Endothelial cell of umbilical vein (primary cell): ENCODE data around the gene GPRIN1. TPM values are rescaled to one million over a fixed set of nuclear protein-coding genes. Genes with fewer than 3 reads are reported as not detected.
"Not testable (repeated sequence)": the region's sequence is repeated elsewhere in the genome, so short reads cannot be mapped to it uniquely, and the experiment has no call there.

ENCODE experiments used
- BruUV-seq: library from RNA; stranded (reverse); fragments of 400-500 nt; replicated peaks from 2 replicates; lab custom pipeline; 2021; lab: Mats Ljungman, UMichigan
- CTCF ChIA-PET: fragments of 300-600, 350-600 bp; sonication (Branson Sonifier 250); formaldehyde crosslinking; loops from one replicate; lab custom pipeline; 2021; ENCODE audit warnings: antibody characterized with exemption, inconsistent platforms; lab: Charles Lee
- POLR2A ChIA-PET: fragments of 300-600, 350-600 bp; sonication (Branson Sonifier 250); formaldehyde crosslinking; loops from one replicate; lab custom pipeline; 2021; ENCODE audit warnings: antibody characterized with exemption, inconsistent platforms; lab: Charles Lee
- DNase-seq: peaks from one replicate; pipeline ENCODE4 v3.0.0-alpha.2; 2011; ENCODE audit warnings: low read depth, low spot score
- FAIRE-seq: peaks from 2 replicates; lab custom pipeline; 2011; peaks lifted over from hg19 to GRCh38; lab: Jason Lieb, UNC
- H2AFZ ChIP-seq: 2 replicates; pipeline ENCODE4 v1.6.0; 2012; ENCODE audit warnings: low read depth, low read length, control low read depth, inconsistent platforms
- H3K27ac ChIP-seq: 2 replicates; pipeline ENCODE4 v1.5.1; 2011; ENCODE audit warnings: low read depth, mild to moderate bottlenecking, control low read depth, low read length, moderate library complexity; ENCODE audit not compliant: insufficient read depth
- H3K27me3 ChIP-seq, 2 experiments: 2 replicates each; pipeline versions ENCODE4 v1.6.0 to v1.6.1; 2011; ENCODE audit warnings: low read length in 2 of 2, mixed read lengths in 1 of 2; ENCODE audit not compliant: control insufficient read depth in 2 of 2, insufficient read depth in 2 of 2
- H3K36me3 ChIP-seq, 2 experiments: 2 replicates in 1 of 2; 3 replicates in 1 of 2; pipeline ENCODE4 v1.5.1; 2011; ENCODE audit warnings: low read length in 2 of 2, mild to moderate bottlenecking in 1 of 2, moderate library complexity in 1 of 2; ENCODE audit not compliant: control insufficient read depth in 2 of 2, insufficient read depth in 2 of 2; ENCODE audit errors: extremely low read depth in 1 of 2
- H3K4me1 ChIP-seq: 3 replicates; pipeline ENCODE4 v1.5.1; 2011; ENCODE audit warnings: mild to moderate bottlenecking, low read length; ENCODE audit not compliant: control insufficient read depth, insufficient read depth; ENCODE audit errors: extremely low read depth
- H3K4me2 ChIP-seq: 2 replicates; pipeline ENCODE4 v1.6.1; 2011; ENCODE audit warnings: low read length, control low read depth, mixed read lengths; ENCODE audit not compliant: insufficient read depth
- H3K4me3 ChIP-seq, 3 experiments: fragments of 200-600 bp in 1 of 3; sonication (generic), shearing (Covaris generic) in 1 of 3; replicated peaks in 1 of 3; 2 replicates each; pipeline ENCODE4 v1.5.1; 2011 to 2016; ENCODE audit warnings: control low read depth in 3 of 3, low read length in 3 of 3, mild to moderate bottlenecking in 2 of 3, inconsistent platforms in 1 of 3, low read depth in 1 of 3, moderate library complexity in 1 of 3; ENCODE audit not compliant: insufficient read depth in 1 of 3
- H3K79me2 ChIP-seq: 2 replicates; pipeline ENCODE4 v1.6.0; 2012; ENCODE audit warnings: low read length, inconsistent platforms; ENCODE audit not compliant: control insufficient read depth, insufficient read depth
- H3K9ac ChIP-seq: replicated peaks from 2 replicates; pipeline ENCODE3; 2011; ENCODE audit warnings: low read length, control low read depth; ENCODE audit not compliant: insufficient read depth; ENCODE audit errors: extremely low read depth
- H3K9me1 ChIP-seq: replicated peaks from 3 replicates; pipeline ENCODE4 v1.6.0; 2011; ENCODE audit warnings: mild to moderate bottlenecking, low read length; ENCODE audit not compliant: control insufficient read depth, insufficient read depth; ENCODE audit errors: extremely low read depth
- H3K9me3 ChIP-seq: replicated peaks from 2 replicates; pipeline ENCODE4 v1.5.1; 2012; ENCODE audit warnings: low read length, inconsistent platforms; ENCODE audit not compliant: control insufficient read depth, insufficient read depth
- H4K20me1 ChIP-seq: replicated peaks from 2 replicates; pipeline ENCODE3; 2011; ENCODE audit warnings: mild to moderate bottlenecking, low read length; ENCODE audit not compliant: control insufficient read depth, insufficient read depth; ENCODE audit errors: extremely low read depth
- GATA2 ChIP-seq: IDR thresholded peaks from 2 replicates; pipeline ENCODE4 v1.7.0; 2011; ENCODE audit warnings: low read depth, mild to moderate bottlenecking, moderate library complexity, mixed read lengths, low read length; ENCODE audit not compliant: insufficient read length, insufficient read depth
- JUN ChIP-seq: IDR thresholded peaks from 2 replicates; pipeline ENCODE4 v1.6.1; 2011; ENCODE audit warnings: borderline replicate concordance, low read depth; ENCODE audit not compliant: insufficient read length, insufficient read depth
- POLR2A ChIP-seq: IDR thresholded peaks from 2 replicates; pipeline ENCODE4 v1.6.1; 2012; ENCODE audit warnings: low read depth, mild to moderate bottlenecking, control low read depth, low read length
- POLR2AphosphoS5 ChIP-seq: IDR thresholded peaks from 2 replicates; pipeline ENCODE4 v1.6.1; 2012; ENCODE audit warnings: low read depth, mild to moderate bottlenecking, control low read depth, low read length, moderate library complexity; ENCODE audit not compliant: insufficient read depth
- dilution Hi-C: fragments of 300-500 bp; cut with MboI; formaldehyde crosslinking; loops from one replicate; pipeline ENCODE4 v1.15.0; 2019; ENCODE audit warnings: low sequenced_read_pairs; ENCODE audit not compliant: extremely low pct_ligation_motif_present
- intact Hi-C: fragments of 100-400 bp; cut with micrococcal nuclease; formaldehyde crosslinking; loops from one replicate; pipeline ENCODE4 v1.10.0; 2022
- polyA plus RNA-seq, 4 experiments: library from polyadenylated mRNA; depleted of rRNA in 3 of 4; stranded (reverse) in 3 of 4; unstranded in 1 of 4; fragments of >200 nt; gene quantifications; 2 replicates each; pipeline versions ENCODE4 v1.2.1 to v1.2.3, GENCODE V29; 2011 to 2012; ENCODE audit warnings: missing spikeins in 1 of 4
- total RNA-seq: library from RNA; stranded (reverse); gene quantifications from 2 replicates; pipeline ENCODE4 v1.2.3, GENCODE V29; 2021
- TF ChIP-seq, protein P1 (sequence below): IDR thresholded peaks from 2 replicates; pipeline ENCODE4 v1.6.1; 2011; ENCODE audit not compliant: insufficient read depth, insufficient read length

GPRIN1 gene
- total and polyA plus RNA-seq, 2 donors (not counting 3 experiments of a cell fraction or from before 2014, with no cell fraction given): 2.4 to 10.4 TPM

DNA sequence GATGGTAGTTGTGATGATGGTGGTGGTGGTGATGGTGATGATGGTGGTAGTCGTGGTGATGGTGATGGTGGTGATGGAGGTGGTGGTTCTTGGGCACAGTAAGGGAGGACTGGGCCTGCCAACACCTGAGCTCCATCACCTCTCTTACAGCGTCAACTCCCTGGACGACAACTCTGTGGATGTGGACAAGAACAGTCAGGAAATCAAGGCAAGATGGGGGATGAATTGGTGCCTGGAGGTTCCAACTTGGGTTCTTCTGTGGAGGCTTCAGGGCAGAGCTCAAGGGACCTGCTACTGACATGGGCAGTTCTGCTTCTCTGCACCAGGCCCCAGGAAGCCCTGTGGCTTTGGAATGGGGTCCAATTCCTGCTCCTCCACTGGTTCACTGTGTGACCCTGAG, 17.4 kb downstream of the GPRIN1 start:
- Histone ChIP-seq H3K9me3 (no peaks in the 10 kb centered on the region), H3K79me2 (no peaks in the 10 kb centered on the region), H4K20me1 (no peaks in the 10 kb centered on the region), H3K9me1 (no peaks in the 10 kb centered on the region), H3K4me1 (no peaks in the 10 kb centered on the region), H3K27ac (no peak overlapping the region), H3K27me3 (no peaks in the 10 kb centered on the region), H2AFZ (no peak overlapping the region), H3K9ac (no peak overlapping the region), H3K36me3 (no peaks in the 10 kb centered on the region), H3K4me2 (no peak overlapping the region), H3K4me3 (no peak overlapping the region)
- CTCF ChIA-PET: interaction anchor here (1.3 kb wide), 1 partner anchor 13 kb away, joined by 3 read pairs; no protein-coding TSS in a partner anchor
- dilution Hi-C loops: no loop called here
- TF ChIP-seq POLR2A (no peak), JUN (no peak), POLR2AphosphoS5 (no peak), GATA2 (no peak)
- TF ChIP-seq, protein P1, sequence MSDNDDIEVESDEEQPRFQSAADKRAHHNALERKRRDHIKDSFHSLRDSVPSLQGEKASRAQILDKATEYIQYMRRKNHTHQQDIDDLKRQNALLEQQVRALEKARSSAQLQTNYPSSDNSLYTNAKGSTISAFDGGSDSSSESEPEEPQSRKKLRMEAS: no peak
- FAIRE-seq (no peak), DNase-seq (no peak)
- POLR2A ChIA-PET: no interaction called here
- BruUV-seq: no TSS peak
- intact Hi-C loops: no loop called here

DNA sequence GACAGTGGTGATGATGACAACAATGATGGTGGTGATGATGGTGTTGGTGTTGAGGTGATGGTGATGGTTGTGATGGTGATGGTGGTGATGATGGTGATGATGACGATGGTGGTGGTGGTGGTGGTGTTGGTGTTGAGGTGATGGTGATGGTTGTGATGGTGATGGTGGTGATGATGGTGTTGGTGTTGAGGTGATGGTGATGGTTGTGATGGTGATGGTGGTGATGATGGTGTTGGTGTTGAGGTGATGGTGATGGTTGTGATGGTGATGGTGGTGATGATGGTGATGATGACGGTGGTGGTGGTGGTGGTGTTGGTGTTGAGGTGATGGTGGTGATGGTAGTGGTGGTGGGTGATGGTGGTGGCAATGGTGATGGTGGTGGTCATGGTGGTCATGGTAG, 18.3 kb downstream of the GPRIN1 start:
- H3K9me3 ChIP-seq, H3K9ac ChIP-seq, intact Hi-C loops, POLR2A ChIA-PET, H3K9me1 ChIP-seq, H4K20me1 ChIP-seq, H3K36me3 ChIP-seq, DNase-seq, H3K79me2 ChIP-seq, H3K4me2 ChIP-seq, H2AFZ ChIP-seq, CTCF ChIA-PET, H3K4me3 ChIP-seq, dilution Hi-C loops, H3K4me1 ChIP-seq, H3K27me3 ChIP-seq, H3K27ac ChIP-seq: not testable (repeated sequence)
- peak; percentile 88 for FAIRE-seq
- TSS peak; percentile 34 for BruUV-seq
